ENCODE data around the gene PSEN2.
A peak's percentile ranks its signal among the peaks of the same experiment; 100 is the strongest.
"Not testable (repeated sequence)": the region's sequence is repeated elsewhere in the genome, so short reads cannot be mapped to it uniquely, and the experiment has no call there.

The PSEN2 gene

DNA sequence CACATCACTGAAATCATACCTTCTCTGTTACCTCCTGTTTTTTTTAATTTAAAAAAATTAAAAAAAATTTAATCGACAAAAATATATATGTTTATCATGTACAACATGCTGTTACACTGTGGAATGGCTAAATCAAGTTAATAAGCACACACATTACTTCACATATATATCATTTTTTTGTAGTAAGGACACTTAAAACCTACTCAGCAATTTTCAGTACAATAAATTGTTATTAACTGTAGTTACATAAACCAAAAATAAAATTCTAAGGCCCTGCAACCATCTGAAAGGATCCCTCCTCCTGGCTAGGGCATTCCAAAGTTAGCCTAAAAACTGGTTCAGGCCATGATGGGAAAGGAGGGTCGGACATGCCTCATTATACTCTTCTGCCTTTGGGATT lies 46.1 kb downstream of the PSEN2 start:
- no peak for DNase-seq (ENCODE audit: low read depth)

DNA sequence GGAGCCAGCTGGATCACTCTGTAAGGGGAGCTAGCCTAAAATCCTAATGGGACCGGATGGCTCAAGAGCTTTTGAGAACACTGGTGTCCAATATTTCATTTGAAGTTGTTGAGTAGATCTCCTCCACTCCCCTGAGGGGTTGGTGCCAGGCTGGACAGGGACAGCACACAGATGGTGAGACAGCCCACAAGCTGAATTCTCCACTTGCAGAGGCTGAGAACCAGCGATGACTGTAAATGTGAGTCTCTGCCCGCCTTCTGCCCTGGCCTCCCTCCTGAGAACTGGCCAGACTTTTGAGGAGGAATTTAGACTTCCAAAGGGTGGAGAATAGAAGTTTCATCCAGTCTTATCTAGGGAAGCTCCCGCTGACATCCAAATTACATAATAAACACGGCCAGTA lies 49.2 kb downstream of the PSEN2 start:
- no peak for DNase-seq (ENCODE audit: low read depth)

- no peak for DNase-seq (ENCODE audit: low read depth)
Observed at GRCh38 chr1:226919995-226920394, 49.6 kb downstream of the PSEN2 start.

- DNase-seq (ENCODE audit: low read depth): no peak
Observed at GRCh38 chr1:226920446-226920894, 50.1 kb downstream of the PSEN2 start.

DNA sequence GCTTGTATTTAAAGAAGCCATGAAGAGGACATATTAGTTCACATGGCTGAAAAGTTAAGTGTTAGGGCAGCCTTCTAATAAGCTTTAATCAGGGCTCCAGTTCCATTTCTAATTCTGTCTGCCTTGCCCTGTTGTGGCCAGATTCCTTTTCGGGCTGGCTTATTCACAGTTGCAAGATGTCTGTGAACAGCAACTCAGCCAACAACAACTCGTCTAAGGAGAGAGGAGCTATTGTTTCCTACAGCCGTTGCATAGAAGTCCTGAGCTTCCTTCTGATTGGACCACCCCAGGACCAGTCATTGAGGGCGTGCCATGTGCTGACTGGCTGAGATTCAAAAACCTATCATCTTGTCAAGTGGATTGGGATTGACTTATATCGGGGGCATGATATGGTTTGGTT lies 51.1 kb downstream of the PSEN2 start:
- no peak for DNase-seq (ENCODE audit: low read depth)

DNA sequence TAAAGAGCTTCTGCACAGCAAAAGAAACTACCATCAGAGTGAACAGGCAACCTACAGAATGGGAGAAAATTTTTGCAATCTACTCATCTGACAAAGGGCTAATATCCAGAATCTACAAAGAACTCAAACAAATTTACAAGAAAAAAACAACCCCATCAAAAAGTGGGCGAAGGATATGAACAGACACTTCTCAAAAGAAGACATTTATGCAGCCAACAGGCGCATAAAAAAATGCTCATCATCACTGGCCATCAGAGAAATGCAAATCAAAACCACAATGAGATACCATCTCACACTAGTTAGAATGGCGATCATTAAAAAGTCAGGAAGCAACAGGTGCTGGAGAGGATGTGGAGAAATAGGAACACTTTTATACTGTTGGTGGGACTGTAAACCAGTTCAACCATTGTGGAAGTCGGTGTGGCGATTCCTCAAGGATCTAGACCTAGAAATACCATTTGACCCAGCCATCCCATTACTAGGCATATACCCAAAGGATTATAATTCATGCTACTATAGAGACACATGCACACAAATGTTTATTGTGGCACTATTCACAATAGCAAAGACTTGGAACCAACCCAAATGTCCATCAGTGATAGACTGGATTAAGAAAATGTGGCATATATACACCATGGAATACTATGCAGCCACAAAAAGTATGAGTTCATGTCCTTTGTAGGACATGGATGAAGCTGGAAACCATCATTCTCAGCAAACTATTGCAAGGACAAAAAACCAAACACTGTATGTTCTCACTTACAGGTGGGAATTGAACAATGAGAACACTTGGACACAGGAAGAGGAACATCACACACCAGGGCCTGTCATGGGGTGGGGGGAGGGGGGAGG lies 59.1 kb downstream of the PSEN2 start:
- DNase-seq (ENCODE audit: low read depth): not testable (repeated sequence)

GRCh38 chr1:226934483-226935237 lies 64.2 kb downstream of the PSEN2 start:
- no peak for DNase-seq (ENCODE audit: low read depth)

DNA sequence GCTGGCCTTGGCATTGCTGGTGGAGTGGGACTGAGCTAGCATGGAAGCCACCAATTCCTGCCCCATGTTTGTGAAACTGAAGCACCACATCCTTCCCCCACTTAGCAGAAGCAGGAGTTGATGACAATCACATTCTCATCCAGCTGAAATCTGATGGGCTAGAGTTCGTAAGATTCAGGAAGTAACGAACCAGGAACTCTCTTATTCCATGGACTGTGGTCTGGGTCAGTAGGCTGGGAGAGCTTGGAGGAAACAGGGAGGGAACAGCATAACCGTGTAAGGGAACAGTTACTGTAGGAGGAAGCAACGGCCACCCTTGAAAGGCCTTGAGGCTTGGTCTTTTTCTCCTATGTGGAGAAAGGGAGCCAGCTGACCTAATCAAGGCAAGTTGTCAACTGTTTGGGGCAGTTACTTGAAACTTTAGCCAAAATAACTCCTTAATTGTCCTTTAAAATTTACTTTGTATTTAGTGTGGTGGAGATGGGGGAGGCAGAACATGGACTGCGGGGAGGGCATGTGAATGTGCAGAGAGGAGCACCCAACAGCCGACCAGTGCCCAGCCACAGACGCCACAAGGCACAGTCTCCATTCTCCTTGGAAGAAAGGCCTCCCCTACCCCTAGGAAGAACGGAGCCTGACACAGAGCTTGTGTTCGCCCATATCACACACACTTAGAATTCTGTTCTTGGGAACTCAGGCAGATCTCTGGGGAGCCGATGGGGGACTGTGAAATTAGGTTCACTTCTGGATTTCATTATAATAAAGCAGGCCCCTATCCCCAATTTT lies 67.7 kb downstream of the PSEN2 start:
- DNase-seq (ENCODE audit: low read depth): no peak

GRCh38 chr1:226938903-226939437 lies 68.6 kb downstream of the PSEN2 start:
- peak; percentile 31 for DNase-seq (ENCODE audit: low read depth)

- DNase-seq (ENCODE audit: low read depth): peak; percentile 51
Observed at GRCh38 chr1:226939438-226940028, 69.1 kb downstream of the PSEN2 start.

GRCh38 chr1:226940029-226940805 lies 69.8 kb downstream of the PSEN2 start, which contains the start of gene COQ8A:
Gene COQ8A, plus strand, starts transcription at chr1:226940294. Its CDS starts 21,092 bp downstream, at chr1:226961386.
- peak; percentile 95 for DNase-seq (ENCODE audit: low read depth)

GRCh38 chr1:226940806-226941067 lies 70.3 kb downstream of the PSEN2 start:
- no peak for DNase-seq (ENCODE audit: low read depth)

DNA sequence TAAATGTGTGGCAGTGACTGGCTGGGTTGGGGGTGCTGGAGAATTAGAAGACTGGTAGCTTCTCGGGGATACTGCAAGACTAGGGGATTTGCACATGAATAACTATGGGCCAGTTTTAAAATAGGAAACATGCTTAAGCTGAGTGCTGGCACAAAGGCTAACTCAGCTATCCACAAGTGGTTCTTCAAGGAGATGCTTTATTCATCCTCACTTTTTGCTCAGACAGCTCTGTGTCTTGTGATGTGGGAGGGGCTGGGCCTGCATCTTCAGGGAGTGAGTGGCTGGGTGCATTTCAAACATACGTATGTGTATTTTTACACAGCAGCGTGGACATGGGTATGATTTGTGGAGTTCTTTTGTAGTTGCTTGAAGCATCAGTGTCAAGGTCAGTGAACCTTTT lies 72.0 kb downstream of the PSEN2 start:
- no peak for DNase-seq (ENCODE audit: low read depth)

- DNase-seq (ENCODE audit: low read depth): no peak
Observed at GRCh38 chr1:226943156-226943555, 72.7 kb downstream of the PSEN2 start.

DNA sequence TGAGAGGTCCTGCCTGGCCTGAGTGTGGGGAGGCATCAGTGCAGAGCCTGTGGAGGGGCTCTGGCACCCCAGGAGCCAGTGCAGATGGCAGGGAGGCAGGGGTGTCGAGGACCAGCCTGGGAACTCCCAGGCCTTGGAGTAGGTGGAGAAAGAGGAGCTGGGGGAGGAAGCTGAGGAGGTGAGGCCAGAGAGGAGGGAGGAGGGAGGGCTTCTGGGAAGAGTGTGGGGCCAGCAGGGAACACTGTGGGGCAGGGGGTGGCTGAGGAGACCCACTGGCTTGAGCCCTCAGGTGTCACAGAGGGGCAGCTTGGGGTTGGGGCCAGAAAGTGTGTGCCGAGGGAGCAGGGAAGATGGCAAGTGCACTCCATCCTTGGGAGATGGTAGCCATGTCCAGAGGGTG lies 73.5 kb downstream of the PSEN2 start:
- DNase-seq (ENCODE audit: low read depth): no peak

GRCh38 chr1:226945106-226945857 lies 74.9 kb downstream of the PSEN2 start:
- DNase-seq (ENCODE audit: low read depth): no peak
